ENCODE measurements around the gene SLC29A1.
"Not testable (repeated sequence)": the region's sequence is repeated elsewhere in the genome, so short reads cannot be mapped to it uniquely, and the experiment has no call there.

SLC29A1 gene

GRCh38 chr6:44223319-44224028 is at the start of gene SLC29A1:
Gene SLC29A1, plus strand, starts transcription at chr6:44223595. Its CDS starts 3,719 bp downstream, at chr6:44227314.
- DNase-seq = no peak

GRCh38 chr6:44176130-44176761 is 47.1 kb upstream of the SLC29A1 start:
- no peak for DNase-seq

GRCh38 chr6:44176762-44177509 is 46.5 kb upstream of the SLC29A1 start:
- DNase-seq = no peak

GRCh38 chr6:44177691-44178423 is 45.5 kb upstream of the SLC29A1 start:
- DNase-seq = no peak

- DNase-seq = no peak
Measured at GRCh38 chr6:44178424-44179071, 44.8 kb upstream of the SLC29A1 start.

GRCh38 chr6:44179072-44179536 is 44.3 kb upstream of the SLC29A1 start:
- DNase-seq = no peak

GRCh38 chr6:44179648-44180047 is 43.7 kb upstream of the SLC29A1 start:
- DNase-seq = no peak

- no peak for DNase-seq
Measured at GRCh38 chr6:44180406-44180805, 43.0 kb upstream of the SLC29A1 start.

GRCh38 chr6:44180886-44181285 is 42.5 kb upstream of the SLC29A1 start:
- DNase-seq = no peak

- not testable (repeated sequence) for DNase-seq
Measured at GRCh38 chr6:44181784-44182183, 41.6 kb upstream of the SLC29A1 start.

- no peak for DNase-seq
Measured at GRCh38 chr6:44182911-44183390, 40.4 kb upstream of the SLC29A1 start.

- DNase-seq = no peak
Measured at GRCh38 chr6:44183783-44184182, 39.6 kb upstream of the SLC29A1 start.

GRCh38 chr6:44185356-44185755 is 38.0 kb upstream of the SLC29A1 start:
- DNase-seq = peak; percentile 70

GRCh38 chr6:44185953-44186634 is 37.3 kb upstream of the SLC29A1 start:
- DNase-seq = no peak

GRCh38 chr6:44186635-44187025 is 36.8 kb upstream of the SLC29A1 start:
- DNase-seq = no peak

GRCh38 chr6:44188819-44189218 is 34.6 kb upstream of the SLC29A1 start:
- DNase-seq = no peak

GRCh38 chr6:44189257-44189656 is 34.1 kb upstream of the SLC29A1 start:
- DNase-seq = no peak

- DNase-seq = no peak
Measured at GRCh38 chr6:44190715-44191114, 32.7 kb upstream of the SLC29A1 start.

- DNase-seq = no peak
Measured at GRCh38 chr6:44192428-44193041, 30.9 kb upstream of the SLC29A1 start.

GRCh38 chr6:44193307-44193910 is 30.0 kb upstream of the SLC29A1 start:
- no peak for DNase-seq

GRCh38 chr6:44194326-44194725 is 29.1 kb upstream of the SLC29A1 start:
- DNase-seq = no peak
